ENCODE measurements around the gene PEX14. TPM values are rescaled to one million over a fixed set of nuclear protein-coding genes. Genes with fewer than 3 reads are reported as not detected.
A peak's percentile ranks its signal among the peaks of the same experiment; 100 is the strongest.

PEX14 gene
- total and polyA plus RNA-seq, 5 donors from 2014 or later, result 3.5 to 22.4 (median 4.9) TPM

DNA sequence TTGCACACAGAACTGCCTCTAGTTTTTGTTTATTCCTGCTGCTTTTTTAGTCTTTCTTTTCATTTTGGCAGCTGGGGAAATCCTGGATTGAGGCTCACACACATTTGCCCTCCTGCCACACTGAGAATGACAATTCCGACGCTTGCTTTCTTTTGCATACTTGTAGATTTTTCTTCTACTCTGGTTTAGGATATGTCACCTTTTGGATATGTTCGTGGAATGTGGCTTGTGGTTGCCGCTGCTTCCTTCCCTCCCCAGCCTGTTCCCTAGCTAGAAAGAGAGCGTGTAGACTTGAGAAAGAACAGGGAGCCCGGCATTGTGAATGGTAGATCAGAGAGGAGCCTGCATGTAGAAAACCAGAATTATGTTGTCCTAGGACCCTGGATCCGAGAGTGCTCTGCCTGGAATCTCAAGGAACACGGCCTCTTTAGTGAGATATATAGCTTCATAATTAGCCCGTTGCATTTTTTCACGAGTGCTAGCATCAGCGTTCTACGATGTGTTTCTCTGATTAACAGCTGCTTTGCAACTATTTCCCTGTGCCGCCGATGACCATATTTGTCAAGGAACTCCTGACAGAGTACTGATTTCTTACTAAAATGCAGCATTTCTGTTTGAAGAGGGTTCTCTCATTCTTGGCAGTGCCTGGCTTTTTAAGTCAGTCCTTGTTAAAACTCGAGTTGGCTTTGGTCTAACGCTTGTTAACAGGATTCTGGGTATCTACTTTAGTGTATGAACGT is 56.2 kb downstream of the PEX14 start:
- DNase-seq (no peak), ATAC-seq (ENCODE audit: low read depth in 2 of 2) (no peak)
- peaks cover 3% of the 10 kb centered on the region for H3K36me3 ChIP-seq (ENCODE audit: control insufficient read depth, insufficient read depth, low read length)
- no peak overlapping the region for H3K4me3 Mint-ChIP-seq
- peaks cover 17% of the 10 kb centered on the region for H3K36me3 Mint-ChIP-seq
- H3K27ac ChIP-seq (ENCODE audit: insufficient read depth, low read length, poor library complexity, severe bottlenecking), result no peak overlapping the region
- no peaks in the 10 kb centered on the region for H3K9me3 ChIP-seq (ENCODE audit: control insufficient read depth in 2 of 2, low read length in 2 of 2)
- H3K27me3 ChIP-seq (ENCODE audit: control insufficient read depth, insufficient read depth, low read length), result no peaks in the 10 kb centered on the region
- H3K4me3 ChIP-seq (ENCODE audit: low read depth, low read length), result no peak overlapping the region
- H3K9me3 Mint-ChIP-seq, result no peaks in the 10 kb centered on the region
- H3K27me3 Mint-ChIP-seq, result no peaks in the 10 kb centered on the region
- H3K4me1 ChIP-seq (ENCODE audit: control insufficient read depth, insufficient read depth, low read length, poor library complexity, severe bottlenecking), result no peaks in the 10 kb centered on the region
- peaks cover 6 to 12% (median 7%) of the 10 kb centered on the region in 4 donors for H3K4me1 Mint-ChIP-seq
- peak overlapping the region in 1 of 3 donors; percentile 49 for H3K27ac Mint-ChIP-seq

DNA sequence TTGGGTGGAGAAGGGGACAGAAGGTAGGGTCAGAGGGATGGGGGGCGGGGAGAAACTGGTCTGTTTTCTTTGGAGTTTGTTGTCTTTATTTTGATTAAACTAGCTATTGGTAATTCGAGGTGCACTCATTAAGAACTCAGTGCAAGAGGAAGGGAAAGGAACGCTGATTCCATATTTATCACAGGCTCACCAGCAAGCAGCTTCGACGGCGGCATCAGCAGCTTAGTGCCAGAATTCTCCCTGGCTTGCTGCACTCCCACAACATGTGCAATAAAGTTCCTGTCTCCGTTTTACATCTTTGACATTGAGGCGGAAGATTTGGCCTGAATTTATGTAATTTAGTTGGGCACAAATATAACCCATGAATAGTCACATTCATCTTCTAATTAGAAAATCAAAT is 57.6 kb downstream of the PEX14 start:
- Mint-ChIP-seq H3K27ac (no peak overlapping the region), H3K4me3 (no peak overlapping the region), H3K9me3 (no peaks in the 10 kb centered on the region), H3K36me3 (peaks cover 25% of the 10 kb centered on the region), H3K4me1 (peaks cover 6 to 12% (median 7%) of the 10 kb centered on the region in 4 donors), H3K27me3 (no peaks in the 10 kb centered on the region)
- H3K4me1 ChIP-seq (ENCODE audit: control insufficient read depth, insufficient read depth, low read length, poor library complexity, severe bottlenecking), result no peaks in the 10 kb centered on the region
- ATAC-seq (ENCODE audit: low read depth in 2 of 2), result no peak
- no peak overlapping the region for H3K27ac ChIP-seq (ENCODE audit: insufficient read depth, low read length, poor library complexity, severe bottlenecking)
- no peak for DNase-seq
- no peaks in the 10 kb centered on the region for H3K27me3 ChIP-seq (ENCODE audit: control insufficient read depth, insufficient read depth, low read length)
- peaks cover 17% of the 10 kb centered on the region for H3K36me3 ChIP-seq (ENCODE audit: control insufficient read depth, insufficient read depth, low read length)
- H3K9me3 ChIP-seq (ENCODE audit: control insufficient read depth in 2 of 2, low read length in 2 of 2), result no peaks in the 10 kb centered on the region
- H3K4me3 ChIP-seq (ENCODE audit: low read depth, low read length), result no peak overlapping the region

DNA sequence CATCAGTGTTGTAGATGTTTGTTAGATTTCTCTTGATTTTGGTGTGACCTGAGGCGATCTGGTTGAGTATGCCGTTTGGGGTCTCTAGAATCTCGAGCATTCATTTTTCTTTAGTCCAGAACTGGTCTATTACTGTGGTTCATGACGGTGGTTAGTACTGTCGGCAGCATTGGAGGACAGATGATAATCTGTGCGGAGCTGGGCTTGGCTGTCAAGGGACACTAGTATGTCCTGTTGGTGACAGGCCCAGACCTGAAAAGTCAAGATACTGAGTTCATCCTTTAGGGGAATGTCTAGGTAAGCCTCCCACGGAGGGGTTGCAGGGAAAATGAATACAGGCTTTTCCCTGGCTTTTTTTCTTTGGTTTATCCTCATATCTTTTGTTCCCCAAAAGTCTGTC is 59.8 kb downstream of the PEX14 start:
- no peaks in the 10 kb centered on the region for H3K4me1 ChIP-seq (ENCODE audit: control insufficient read depth, insufficient read depth, low read length, poor library complexity, severe bottlenecking)
- Mint-ChIP-seq H3K4me1 (peaks cover 5 to 10% (median 6%) of the 10 kb centered on the region in 4 donors), H3K4me3 (no peak overlapping the region), H3K9me3 (no peaks in the 10 kb centered on the region), H3K36me3 (peaks cover 35% of the 10 kb centered on the region), H3K27me3 (no peaks in the 10 kb centered on the region), H3K27ac (no peak overlapping the region)
- no peak for ATAC-seq (ENCODE audit: low read depth in 2 of 2)
- H3K36me3 ChIP-seq (ENCODE audit: control insufficient read depth, insufficient read depth, low read length), result peaks cover 29% of the 10 kb centered on the region
- no peak overlapping the region for H3K4me3 ChIP-seq (ENCODE audit: low read depth, low read length)
- H3K27ac ChIP-seq (ENCODE audit: insufficient read depth, low read length, poor library complexity, severe bottlenecking), result no peak overlapping the region
- DNase-seq, result no peak
- no peaks in the 10 kb centered on the region for H3K27me3 ChIP-seq (ENCODE audit: control insufficient read depth, insufficient read depth, low read length)
- no peaks in the 10 kb centered on the region for H3K9me3 ChIP-seq (ENCODE audit: control insufficient read depth in 2 of 2, low read length in 2 of 2)

DNA sequence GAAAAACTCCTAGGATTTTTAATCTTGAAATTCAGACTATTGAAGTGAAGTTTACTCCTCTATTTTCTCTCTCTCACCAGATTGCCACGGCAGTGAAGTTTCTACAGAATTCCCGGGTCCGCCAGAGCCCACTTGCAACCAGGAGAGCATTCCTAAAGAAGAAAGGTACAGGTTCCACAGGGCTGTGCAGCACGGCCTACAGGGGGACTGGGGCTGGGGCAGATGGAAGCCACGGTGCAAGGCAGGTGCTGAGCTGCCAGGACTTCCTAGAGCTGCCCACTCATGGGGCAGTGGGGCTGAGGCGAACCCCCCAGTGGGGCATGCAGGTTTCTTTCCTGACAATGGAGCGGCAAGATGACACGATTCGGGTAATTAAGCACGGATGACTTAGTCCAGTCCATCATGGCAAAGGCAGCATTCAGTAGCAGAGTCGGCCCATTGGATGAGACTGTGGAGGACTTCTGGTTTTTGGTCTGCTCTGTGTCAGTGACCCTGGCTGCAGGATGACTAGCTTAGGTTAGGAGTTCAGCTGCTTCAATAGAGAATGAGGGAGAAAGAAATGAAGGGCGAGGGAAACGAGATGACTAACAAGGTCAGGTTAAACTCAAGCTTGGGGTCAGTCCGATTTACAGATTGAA is 61.5 kb downstream of the PEX14 start:
- Histone ChIP-seq H3K36me3 (ENCODE audit: control insufficient read depth, insufficient read depth, low read length) (peaks cover 35% of the 10 kb centered on the region), H3K4me1 (ENCODE audit: control insufficient read depth, insufficient read depth, low read length, poor library complexity, severe bottlenecking) (no peaks in the 10 kb centered on the region), H3K27ac (ENCODE audit: insufficient read depth, low read length, poor library complexity, severe bottlenecking) (no peak overlapping the region), H3K4me3 (ENCODE audit: low read depth, low read length) (no peak overlapping the region), H3K9me3 (ENCODE audit: control insufficient read depth in 2 of 2, low read length in 2 of 2) (no peaks in the 10 kb centered on the region), H3K27me3 (ENCODE audit: control insufficient read depth, insufficient read depth, low read length) (no peaks in the 10 kb centered on the region)
- Mint-ChIP-seq H3K27me3 (no peaks in the 10 kb centered on the region), H3K27ac (peak overlapping the region in 1 of 3 donors; percentile 36), H3K9me3 (no peaks in the 10 kb centered on the region), H3K4me1 (peaks cover 5 to 7% (median 6%) of the 10 kb centered on the region in 4 donors), H3K4me3 (no peak overlapping the region), H3K36me3 (peaks cover 39% of the 10 kb centered on the region)
- no peak for DNase-seq
- ATAC-seq (ENCODE audit: low read depth in 2 of 2), result no peak

DNA sequence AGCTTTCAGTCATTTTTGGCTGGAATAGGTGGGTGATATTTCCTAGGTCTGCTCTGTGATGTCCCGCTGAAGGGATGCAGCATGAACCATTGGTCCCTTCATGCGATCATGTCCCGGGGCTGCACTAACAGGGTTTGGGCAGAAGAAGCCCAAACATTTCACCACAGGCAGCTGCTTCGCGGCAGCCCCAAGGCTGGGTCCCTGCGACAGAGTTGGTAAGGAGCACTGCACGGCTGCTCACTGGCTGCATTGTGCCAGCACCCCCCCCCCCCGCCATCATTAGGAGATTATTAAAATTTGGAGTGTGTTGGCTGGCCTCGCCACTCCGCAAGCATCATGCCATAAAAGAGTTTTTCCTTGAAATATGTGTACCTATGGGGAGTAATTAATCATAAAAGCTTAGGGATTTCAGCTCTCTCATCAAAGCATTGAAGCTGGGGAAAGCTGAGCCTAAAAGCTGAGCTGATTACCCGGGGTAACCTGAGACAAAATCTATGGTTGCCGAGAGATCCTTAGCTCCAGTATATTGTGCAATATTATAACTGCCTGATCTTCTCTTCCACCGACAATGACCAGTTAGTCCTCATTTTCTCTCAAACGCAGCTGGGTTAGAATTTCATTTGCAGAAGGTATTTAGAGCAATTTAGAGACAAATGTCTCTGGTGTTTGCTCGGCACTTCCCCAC is 62.5 kb downstream of the PEX14 start:
- Mint-ChIP-seq H3K27me3 (no peaks in the 10 kb centered on the region), H3K36me3 (peaks cover 46% of the 10 kb centered on the region), H3K27ac (no peak overlapping the region), H3K4me3 (no peak overlapping the region), H3K9me3 (no peaks in the 10 kb centered on the region), H3K4me1 (peaks cover 0 to 7% (median 5%) of the 10 kb centered on the region in 4 donors)
- H3K9me3 ChIP-seq (ENCODE audit: control insufficient read depth in 2 of 2, low read length in 2 of 2), result no peaks in the 10 kb centered on the region
- H3K4me3 ChIP-seq (ENCODE audit: low read depth, low read length), result no peak overlapping the region
- ATAC-seq (ENCODE audit: low read depth in 2 of 2) (no peak), DNase-seq (no peak)
- peaks cover 43% of the 10 kb centered on the region for H3K36me3 ChIP-seq (ENCODE audit: control insufficient read depth, insufficient read depth, low read length)
- no peaks in the 10 kb centered on the region for H3K4me1 ChIP-seq (ENCODE audit: control insufficient read depth, insufficient read depth, low read length, poor library complexity, severe bottlenecking)
- H3K27me3 ChIP-seq (ENCODE audit: control insufficient read depth, insufficient read depth, low read length), result no peaks in the 10 kb centered on the region
- H3K27ac ChIP-seq (ENCODE audit: insufficient read depth, low read length, poor library complexity, severe bottlenecking), result no peak overlapping the region

DNA sequence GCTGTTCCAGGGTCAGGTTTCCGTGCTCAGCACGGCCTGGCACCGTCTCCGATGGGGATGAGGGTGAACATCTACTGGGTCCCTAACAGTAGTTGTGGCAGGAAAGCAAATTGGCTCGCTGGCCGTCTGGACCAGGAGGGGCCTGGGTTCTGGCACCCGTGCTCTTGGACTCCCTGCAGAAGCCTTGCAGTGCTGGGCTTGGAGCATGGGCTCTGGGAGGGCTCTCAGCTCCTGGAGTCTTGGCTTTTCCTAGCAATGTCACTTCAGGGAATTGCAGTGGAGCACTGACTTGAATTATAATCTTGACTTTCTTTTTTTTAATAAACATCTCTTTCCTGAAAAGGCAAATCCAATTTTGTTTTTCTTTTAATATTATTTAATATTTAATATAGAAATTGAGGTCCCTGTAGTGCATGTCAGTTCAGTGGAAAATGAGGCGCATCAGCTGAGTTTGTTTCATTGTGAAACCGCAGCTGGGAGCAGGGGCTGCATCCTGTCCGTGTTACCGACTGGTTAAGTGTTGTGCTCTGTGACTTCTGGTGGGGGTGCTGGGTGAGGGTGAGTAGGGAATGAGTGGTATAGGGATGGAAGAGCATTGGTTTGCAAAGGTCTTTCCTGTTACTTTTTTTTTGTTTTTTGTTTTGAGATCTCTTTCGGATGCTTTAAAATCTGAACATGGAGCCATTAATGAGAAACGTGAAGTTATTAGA is 64.1 kb downstream of the PEX14 start:
- Mint-ChIP-seq H3K36me3 (peaks cover 51% of the 10 kb centered on the region), H3K27ac (peak overlapping the region in 1 of 3 donors; percentile 32), H3K4me1 (peaks cover 0 to 15% (median 10%) of the 10 kb centered on the region in 4 donors), H3K9me3 (no peaks in the 10 kb centered on the region), H3K27me3 (no peaks in the 10 kb centered on the region), H3K4me3 (no peak overlapping the region)
- DNase-seq (no peak), ATAC-seq (ENCODE audit: low read depth in 2 of 2) (no peak)
- Histone ChIP-seq H3K27me3 (ENCODE audit: control insufficient read depth, insufficient read depth, low read length) (no peaks in the 10 kb centered on the region), H3K4me1 (ENCODE audit: control insufficient read depth, insufficient read depth, low read length, poor library complexity, severe bottlenecking) (peaks cover under 1% of the 10 kb centered on the region), H3K27ac (ENCODE audit: insufficient read depth, low read length, poor library complexity, severe bottlenecking) (no peak overlapping the region), H3K9me3 (ENCODE audit: control insufficient read depth in 2 of 2, low read length in 2 of 2) (no peaks in the 10 kb centered on the region), H3K4me3 (ENCODE audit: low read depth, low read length) (no peak overlapping the region), H3K36me3 (ENCODE audit: control insufficient read depth, insufficient read depth, low read length) (peaks cover 47% of the 10 kb centered on the region)

DNA sequence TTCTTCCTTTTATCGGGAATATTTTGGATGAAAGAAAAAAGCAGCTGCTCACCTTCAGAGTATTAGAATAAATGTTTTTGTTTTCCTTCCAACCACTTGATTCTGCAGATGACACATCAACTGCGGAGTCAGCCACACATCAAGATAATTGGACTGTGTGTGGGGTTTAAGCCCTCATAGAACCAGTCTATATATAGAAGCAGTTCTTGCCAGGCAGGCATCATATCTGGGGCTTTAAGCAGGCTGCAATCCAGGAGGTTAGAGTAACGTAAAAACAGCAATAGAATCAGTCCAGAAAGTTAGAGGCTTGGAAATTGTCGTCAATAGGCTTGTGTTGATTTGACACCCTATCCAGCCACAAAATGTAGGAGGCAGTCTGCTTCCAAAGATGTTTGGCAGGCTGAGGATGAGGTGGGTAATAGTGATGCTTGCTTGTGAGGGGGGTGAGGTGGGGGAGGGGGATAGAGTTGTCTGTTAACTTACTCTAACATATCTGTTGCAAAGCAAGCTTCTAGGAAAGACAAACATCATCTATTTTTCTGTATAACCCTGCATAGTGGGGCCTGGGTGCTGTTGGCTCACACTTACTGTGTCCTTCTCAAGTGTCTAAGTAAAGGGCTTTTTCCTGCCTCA is 64.8 kb downstream of the PEX14 start:
- Mint-ChIP-seq H3K4me3 (no peak overlapping the region), H3K27ac (peak overlapping the region in 1 of 3 donors; percentile 42), H3K27me3 (no peaks in the 10 kb centered on the region), H3K9me3 (no peaks in the 10 kb centered on the region), H3K36me3 (peaks cover 48% of the 10 kb centered on the region), H3K4me1 (peaks cover 6 to 20% (median 16%) of the 10 kb centered on the region in 4 donors)
- DNase-seq (no peak), ATAC-seq (ENCODE audit: low read depth in 2 of 2) (no peak)
- peaks cover 7% of the 10 kb centered on the region for H3K4me1 ChIP-seq (ENCODE audit: control insufficient read depth, insufficient read depth, low read length, poor library complexity, severe bottlenecking)
- no peaks in the 10 kb centered on the region for H3K27me3 ChIP-seq (ENCODE audit: control insufficient read depth, insufficient read depth, low read length)
- H3K4me3 ChIP-seq (ENCODE audit: low read depth, low read length), result no peak overlapping the region
- H3K9me3 ChIP-seq (ENCODE audit: control insufficient read depth in 2 of 2, low read length in 2 of 2), result no peaks in the 10 kb centered on the region
- peaks cover 47% of the 10 kb centered on the region for H3K36me3 ChIP-seq (ENCODE audit: control insufficient read depth, insufficient read depth, low read length)
- H3K27ac ChIP-seq (ENCODE audit: insufficient read depth, low read length, poor library complexity, severe bottlenecking), result no peak overlapping the region

Measured in CD4-positive, CD25-positive, alpha-beta regulatory T cell (primary cell).